Glutamatergic neuron (in vitro differentiated cells): Measurements from ENCODE around the gene CFAP119. TPM values are rescaled to one million over a fixed set of nuclear protein-coding genes. Genes with fewer than 3 reads are reported as not detected.

Experiments
- DNase-seq: peaks from one replicate; pipeline ENCODE4 v3.0.0; 2022
- H3K27ac Mint-ChIP-seq: one replicate; pipeline ENCODE4 v1.8.0; 2020; ENCODE audit warnings: mild to moderate bottlenecking, mixed read lengths, inconsistent platforms; ENCODE audit not compliant: unreplicated experiment
- H3K27me3 Mint-ChIP-seq: one replicate; pipeline ENCODE4 v1.8.0; 2020; ENCODE audit warnings: mild to moderate bottlenecking, moderate library complexity, mixed read lengths, inconsistent platforms; ENCODE audit not compliant: unreplicated experiment
- H3K36me3 Mint-ChIP-seq: one replicate; pipeline ENCODE4 v1.8.0; 2020; ENCODE audit warnings: mild to moderate bottlenecking, mixed read lengths, inconsistent platforms; ENCODE audit not compliant: unreplicated experiment
- H3K4me1 Mint-ChIP-seq: one replicate; pipeline ENCODE4 v1.8.0; 2020; ENCODE audit warnings: mild to moderate bottlenecking, low read depth, mixed read lengths, inconsistent platforms; ENCODE audit not compliant: unreplicated experiment
- H3K4me3 Mint-ChIP-seq: one replicate; pipeline ENCODE4 v1.8.0; 2020; ENCODE audit warnings: mild to moderate bottlenecking, mixed read lengths, inconsistent platforms; ENCODE audit not compliant: unreplicated experiment
- H3K9me3 Mint-ChIP-seq: one replicate; pipeline ENCODE4 v1.8.0; 2020; ENCODE audit warnings: mild to moderate bottlenecking, moderate library complexity, mixed read lengths, inconsistent platforms; ENCODE audit not compliant: unreplicated experiment
- CTCF ChIP-seq: fragments of 200-600 bp; sonication (generic); IDR thresholded peaks from one replicate; pipeline ENCODE4 v1.5.0; 2021; ENCODE audit not compliant: partially characterized antibody, unreplicated experiment
- total RNA-seq: library from RNA; stranded (reverse); fragmentation: NEBNext Ultra II Directional; extraction: Animal tissue kit (Norgen Biotek cat#: 25700); gene quantifications from one replicate; pipeline ENCODE4 v1.2.1, GENCODE V29; 2021; ENCODE audit not compliant: unreplicated experiment

Gene CFAP119
- total RNA-seq, 1 donor from 2014 or later: 10.9 TPM

GRCh38 chr16:30720086-30720485 lies 41.8 kb downstream of the CFAP119 start:
- Mint-ChIP-seq H3K27ac (no peak overlapping the region), H3K4me3 (no peak overlapping the region), H3K9me3 (peaks cover 9% of the 10 kb centered on the region), H3K36me3 (peaks cover 17% of the 10 kb centered on the region), H3K4me1 (no peaks in the 10 kb centered on the region), H3K27me3 (peaks cover 16% of the 10 kb centered on the region)
- no peak for DNase-seq
- TF ChIP-seq CTCF: no peak

DNA sequence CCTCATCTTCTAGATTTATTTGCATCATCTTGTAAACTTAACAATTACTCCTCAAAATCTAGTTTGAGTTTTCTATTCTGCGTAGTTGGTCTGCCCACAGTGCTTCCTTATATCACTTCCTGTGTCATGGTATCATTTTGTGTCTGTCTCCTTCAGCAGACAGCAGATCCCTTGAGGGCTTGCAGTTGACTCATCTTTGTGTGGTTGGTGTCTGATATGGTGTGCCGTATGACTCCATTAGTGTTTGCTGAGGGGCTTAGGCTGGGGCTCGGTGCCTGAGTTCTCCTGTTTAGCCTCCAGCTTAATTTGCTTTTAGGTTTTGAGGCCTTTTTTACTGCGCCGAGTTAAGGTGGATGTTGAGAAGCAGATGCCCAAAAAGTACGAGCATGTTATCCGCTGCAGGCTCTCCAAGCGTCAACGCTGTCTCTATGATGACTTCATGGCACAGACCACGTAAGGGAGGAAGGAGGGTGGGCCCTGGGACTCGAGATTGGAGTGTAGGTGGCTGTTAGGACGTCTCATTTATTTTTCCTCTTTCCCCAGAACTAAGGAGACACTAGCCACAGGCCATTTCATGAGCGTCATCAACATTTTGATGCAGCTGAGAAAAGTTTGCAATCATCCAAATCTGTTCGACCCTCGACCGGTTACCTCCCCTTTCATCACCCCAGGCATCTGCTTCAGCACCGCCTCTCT lies 46.0 kb downstream of the CFAP119 start:
- TF ChIP-seq CTCF: no peak
- Mint-ChIP-seq H3K36me3 (peaks cover 2% of the 10 kb centered on the region), H3K27ac (no peak overlapping the region), H3K4me1 (no peaks in the 10 kb centered on the region), H3K4me3 (no peak overlapping the region), H3K9me3 (peaks cover 1% of the 10 kb centered on the region), H3K27me3 (peaks cover 5% of the 10 kb centered on the region)
- DNase-seq: no peak

- peaks cover 7% of the 10 kb centered on the region for H3K36me3 Mint-ChIP-seq
- H3K4me3 Mint-ChIP-seq: no peak overlapping the region
- H3K4me1 Mint-ChIP-seq: no peaks in the 10 kb centered on the region
- no peak for TF ChIP-seq CTCF
- peaks cover 2% of the 10 kb centered on the region for H3K27me3 Mint-ChIP-seq
- H3K27ac Mint-ChIP-seq: no peak overlapping the region
- peaks cover 3% of the 10 kb centered on the region for H3K9me3 Mint-ChIP-seq
- DNase-seq: no peak
These were observed 50.1 kb downstream of the CFAP119 start for GRCh38 chr16:30711712-30712111.

DNA sequence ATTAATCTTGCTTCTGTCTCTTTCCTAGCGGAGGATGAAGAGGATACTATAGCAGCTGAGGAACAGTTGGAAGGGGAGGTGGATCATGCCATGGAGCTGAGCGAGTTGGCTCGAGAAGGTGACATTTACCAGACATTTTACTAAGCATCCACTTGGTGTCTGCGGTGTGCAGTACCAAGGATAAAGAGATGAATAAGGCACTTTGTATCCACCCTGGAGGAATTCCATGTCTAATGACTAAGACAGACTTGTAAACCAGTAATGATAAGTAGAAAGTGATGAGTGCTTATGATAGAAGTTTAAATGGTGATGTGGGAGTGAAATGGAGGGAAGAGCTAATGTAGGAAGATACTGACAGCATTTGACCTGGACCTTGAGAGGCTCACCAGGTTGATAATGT lies 50.9 kb downstream of the CFAP119 start:
- no peaks in the 10 kb centered on the region for H3K4me1 Mint-ChIP-seq
- H3K9me3 Mint-ChIP-seq: peaks cover 3% of the 10 kb centered on the region
- H3K4me3 Mint-ChIP-seq: no peak overlapping the region
- peaks cover 2% of the 10 kb centered on the region for H3K27me3 Mint-ChIP-seq
- DNase-seq: no peak
- H3K27ac Mint-ChIP-seq: no peak overlapping the region
- TF ChIP-seq CTCF: no peak
- H3K36me3 Mint-ChIP-seq: peaks cover 7% of the 10 kb centered on the region

Other genes with a start within 250 kb of the CFAP119 start
- gene ZNF768, start 235.5 kb downstream of the CFAP119 start, total RNA-seq: 45.6 TPM
- gene ZNF747, start 227.2 kb downstream of the CFAP119 start, total RNA-seq: 15.1 TPM
- gene ZNF764, start 203.7 kb downstream of the CFAP119 start, total RNA-seq: 39.0 TPM
- gene ZNF688, start 190.3 kb downstream of the CFAP119 start, total RNA-seq: 18.7 TPM
- gene ZNF785, start 176.4 kb downstream of the CFAP119 start, total RNA-seq: 58.4 TPM
- gene ZNF689, start 151.7 kb downstream of the CFAP119 start, total RNA-seq: 14.6 TPM
- 79.6 TPM for gene PRR14, start 111.1 kb downstream of the CFAP119 start, total RNA-seq
- gene FBRS, start 103.6 kb downstream of the CFAP119 start, total RNA-seq: 66.7 TPM
- 60.1 TPM for gene SRCAP, start 62.9 kb downstream of the CFAP119 start, total RNA-seq
- 32.6 TPM for gene PHKG2, start 13.6 kb downstream of the CFAP119 start, total RNA-seq
- gene RNF40, start 260 bp upstream of the CFAP119 start, total RNA-seq: 182 TPM
- gene ZNF629, start 25.1 kb upstream of the CFAP119 start, total RNA-seq: 42.5 TPM
- gene BCL7C, start 132.0 kb upstream of the CFAP119 start, total RNA-seq: 24.0 TPM
- 1.7 TPM for gene CTF1, start 134.6 kb upstream of the CFAP119 start, total RNA-seq
- 76.8 TPM for gene FBXL19, start 161.5 kb upstream of the CFAP119 start, total RNA-seq
- 5.1 TPM for gene ORAI3, start 187.0 kb upstream of the CFAP119 start, total RNA-seq
- 24.3 TPM for gene SETD1A, start 195.7 kb upstream of the CFAP119 start, total RNA-seq
- gene HSD3B7, start 223.1 kb upstream of the CFAP119 start, total RNA-seq: 2.0 TPM
- gene STX1B, start 248.6 kb upstream of the CFAP119 start, total RNA-seq: 51.6 TPM